GM19193 (cell line): Measurements from ENCODE around the gene OR4D11.
A peak's percentile ranks its signal among the peaks of the same experiment; 100 is the strongest.

Source experiments
- POLR2A ChIP-seq: IDR thresholded peaks from 4 replicates; pipeline ENCODE4 v1.6.1; 2011; ENCODE audit not compliant: insufficient read depth, insufficient read length; ENCODE audit errors: extremely low read depth

The OR4D11 gene

DNA sequence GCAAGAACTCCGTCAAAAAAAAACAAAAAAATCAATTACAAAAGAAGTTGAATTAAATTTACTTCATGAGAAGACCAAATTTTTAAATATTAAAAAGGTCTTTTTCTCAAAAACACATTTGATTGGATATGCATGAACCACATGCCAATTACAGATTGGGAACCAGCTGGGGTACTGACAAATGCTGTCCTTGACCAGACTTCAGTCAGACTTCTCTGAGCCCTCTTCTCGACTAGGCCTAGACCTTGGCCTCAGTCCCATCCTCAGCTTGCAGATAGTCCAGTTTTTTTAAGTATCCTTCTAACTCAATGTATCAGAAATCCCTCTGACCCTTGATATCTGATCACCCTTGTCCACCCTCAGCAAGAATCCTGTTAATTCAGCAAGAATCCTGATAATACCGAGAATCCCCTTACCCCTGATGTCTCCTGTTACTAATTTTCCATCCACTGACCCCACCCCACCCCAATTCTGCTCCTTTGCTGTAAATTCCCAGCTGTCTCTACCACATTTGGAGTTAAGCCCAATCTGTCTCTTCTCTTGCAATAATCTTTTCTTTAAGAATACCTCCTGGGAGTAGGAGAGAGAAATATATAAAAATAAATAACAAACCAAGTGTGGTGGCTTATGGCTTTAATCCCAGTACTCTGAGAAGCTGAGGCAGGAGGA is 38.9 kb downstream of the OR4D11 start:
- no peak for TF ChIP-seq POLR2A

DNA sequence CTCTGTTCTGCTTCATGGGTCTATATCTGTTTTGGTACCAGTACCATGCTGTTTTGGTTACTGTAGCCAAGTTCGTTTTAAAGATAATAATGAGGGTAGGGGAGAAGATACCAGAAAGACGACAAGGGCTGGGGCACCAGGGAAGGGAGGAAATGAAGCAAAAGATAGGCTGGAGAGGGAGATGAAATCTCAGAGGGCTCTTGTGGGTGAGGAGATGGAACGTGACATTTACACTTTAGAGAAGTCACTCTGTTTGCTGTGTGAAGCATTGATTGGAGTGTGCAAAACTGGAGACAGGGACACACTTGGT is 41.4 kb downstream of the OR4D11 start:
- TF ChIP-seq POLR2A, result no peak

DNA sequence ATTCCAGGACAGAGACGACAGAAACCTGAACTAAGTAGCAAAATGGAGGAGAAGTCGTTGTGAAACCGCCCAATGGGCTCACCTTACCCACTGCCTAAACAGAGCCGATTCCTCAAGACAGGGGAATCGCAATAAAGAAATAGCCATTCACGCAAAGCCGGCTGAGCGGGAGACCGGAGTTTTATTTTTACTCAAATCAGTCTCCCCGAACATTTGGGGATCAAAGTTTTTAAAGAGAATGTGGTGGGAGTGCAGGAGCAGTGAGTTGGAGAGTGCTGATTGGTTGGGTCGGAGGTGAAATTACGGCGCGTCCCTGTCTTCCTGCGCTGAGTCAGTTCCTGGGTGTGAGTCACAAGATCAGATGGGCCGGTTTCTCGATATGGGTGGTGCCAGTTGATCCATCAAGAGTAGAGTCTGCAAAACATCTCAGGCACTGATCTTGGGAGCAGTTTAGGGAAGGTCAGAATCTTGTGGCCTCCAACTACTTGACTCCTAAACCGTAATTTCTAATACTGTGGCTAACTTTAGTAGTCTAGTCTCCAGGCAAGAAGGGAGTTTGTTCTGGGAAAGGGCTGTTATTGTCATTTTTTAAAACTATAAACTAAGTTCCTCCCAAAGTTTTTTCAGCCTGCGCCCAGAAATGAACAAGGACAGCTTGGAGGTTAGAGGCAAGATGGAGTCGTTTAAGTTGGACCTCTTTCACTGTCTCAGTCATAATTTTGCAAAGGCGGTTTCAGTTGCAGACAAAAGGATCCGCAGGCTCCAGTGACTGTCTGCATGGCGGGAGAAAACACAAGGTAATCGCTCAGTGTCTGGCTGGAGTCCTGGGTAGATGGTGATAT is 42.0 kb downstream of the OR4D11 start:
- no peak for TF ChIP-seq POLR2A

DNA sequence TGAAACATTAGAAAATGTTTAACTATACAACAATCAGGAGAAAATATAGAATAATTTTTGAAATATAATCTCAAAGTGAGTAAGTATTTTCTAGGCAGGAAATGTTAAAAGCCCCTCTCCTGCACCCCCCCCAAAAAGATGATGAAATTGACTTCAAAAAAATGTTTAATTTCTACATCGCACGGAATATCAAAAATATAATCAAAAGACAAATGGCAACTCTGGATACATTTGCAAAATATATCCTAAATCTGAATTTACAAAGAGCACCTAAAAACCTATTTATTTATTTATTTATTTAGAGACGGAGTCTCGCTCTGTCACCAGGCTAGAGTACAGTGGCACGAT is 44.9 kb downstream of the OR4D11 start:
- no peak for TF ChIP-seq POLR2A

DNA sequence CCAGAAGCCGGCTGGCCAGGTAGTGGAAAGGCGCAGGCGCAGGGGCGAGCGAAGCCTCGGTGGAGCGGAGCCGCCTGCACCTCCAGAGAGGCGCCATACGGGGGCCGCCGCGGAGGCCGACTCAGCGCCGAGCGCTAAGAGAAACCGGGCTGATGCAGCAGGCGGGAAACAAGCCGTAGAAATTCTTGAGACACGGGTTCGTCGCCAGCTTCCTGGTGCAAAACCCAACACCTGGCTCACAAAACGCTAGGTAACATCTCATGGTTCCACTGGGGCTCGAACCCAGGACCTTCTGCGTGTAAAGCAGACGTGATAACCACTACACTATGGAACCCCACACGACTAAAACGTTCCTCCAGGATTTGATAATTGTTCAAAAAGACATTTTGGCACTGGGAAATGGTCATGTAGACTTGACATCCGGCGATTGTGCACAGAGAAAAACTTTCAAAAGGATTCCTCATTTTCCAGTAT is 47.0 kb downstream of the OR4D11 start:
- peak; percentile 30 for TF ChIP-seq POLR2A

DNA sequence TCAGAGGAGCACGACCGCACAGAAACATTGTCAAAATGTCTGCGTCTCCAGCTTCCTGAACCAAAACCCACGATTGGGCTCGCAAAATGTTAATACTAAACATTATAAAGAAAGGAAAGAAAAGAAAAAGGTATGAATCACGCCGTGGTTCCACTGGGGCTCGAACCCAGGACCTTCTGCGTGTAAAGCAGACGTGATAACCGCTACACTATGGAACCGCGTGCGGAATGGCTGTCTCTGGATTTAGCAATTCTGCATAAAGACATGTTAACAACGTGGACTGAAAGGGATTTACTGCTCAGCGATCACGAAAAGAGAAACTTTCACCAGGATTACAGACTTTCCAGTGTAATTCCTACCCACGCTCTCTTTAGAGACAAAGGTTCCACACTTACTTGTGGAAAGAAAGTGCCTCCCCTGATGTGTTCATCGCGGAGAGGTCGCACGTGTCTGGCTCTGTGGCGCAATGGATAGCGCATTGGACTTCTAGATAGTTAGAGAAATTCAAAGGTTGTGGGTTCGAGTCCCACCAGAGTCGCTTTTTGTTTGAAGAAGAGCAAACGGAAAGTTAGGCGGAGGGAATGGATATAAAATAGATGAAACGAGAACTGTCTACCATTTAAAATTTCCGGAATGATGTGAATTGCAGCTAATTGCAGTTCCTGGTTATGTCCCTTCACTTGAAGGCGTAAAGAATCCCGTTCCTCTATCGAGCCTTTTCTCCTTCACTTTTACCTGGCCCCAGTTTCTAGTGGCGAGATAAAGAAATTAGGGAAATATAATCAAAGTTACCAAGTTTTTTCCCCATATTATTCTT is 47.7 kb downstream of the OR4D11 start:
- TF ChIP-seq POLR2A, result no peak

DNA sequence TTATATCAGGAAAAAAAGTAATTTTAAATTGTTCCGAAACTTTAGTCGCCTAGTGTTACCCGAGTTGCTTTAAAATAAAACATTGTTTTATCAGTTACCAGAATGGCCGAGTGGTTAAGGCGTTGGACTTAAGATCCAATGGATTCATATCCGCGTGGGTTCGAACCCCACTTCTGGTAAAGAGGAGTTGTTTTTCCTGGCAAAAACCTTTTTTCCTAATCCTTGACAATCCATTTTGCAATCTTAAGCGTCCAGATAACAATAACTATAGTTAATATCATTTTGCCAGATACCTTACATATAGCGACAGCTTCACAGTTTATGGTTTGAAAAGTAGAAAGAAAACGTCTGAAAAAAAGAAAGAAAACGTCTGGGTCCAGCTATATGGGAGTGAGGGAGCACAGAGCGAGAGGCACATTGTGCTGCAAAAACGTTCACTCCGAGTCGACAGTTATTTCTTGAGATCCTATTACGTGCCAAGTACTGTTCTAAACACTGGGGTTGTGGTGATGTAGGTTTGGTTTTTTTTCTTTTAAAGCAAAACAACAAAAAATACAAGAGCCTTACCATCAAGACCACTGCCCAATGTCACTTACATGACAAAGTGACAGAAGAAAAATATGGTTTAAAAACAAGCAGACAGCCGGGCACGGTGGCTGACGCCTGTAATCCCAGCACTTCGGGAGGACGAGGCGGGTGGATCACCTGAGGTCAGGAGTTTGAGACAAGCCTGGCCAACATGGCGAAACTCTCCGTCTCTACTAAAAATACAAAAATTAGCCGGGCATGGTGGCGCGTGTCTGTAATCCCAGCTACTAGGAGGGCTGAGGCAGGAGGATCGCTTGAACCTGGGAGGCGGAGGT is 48.5 kb downstream of the OR4D11 start:
- TF ChIP-seq POLR2A, result no peak

DNA sequence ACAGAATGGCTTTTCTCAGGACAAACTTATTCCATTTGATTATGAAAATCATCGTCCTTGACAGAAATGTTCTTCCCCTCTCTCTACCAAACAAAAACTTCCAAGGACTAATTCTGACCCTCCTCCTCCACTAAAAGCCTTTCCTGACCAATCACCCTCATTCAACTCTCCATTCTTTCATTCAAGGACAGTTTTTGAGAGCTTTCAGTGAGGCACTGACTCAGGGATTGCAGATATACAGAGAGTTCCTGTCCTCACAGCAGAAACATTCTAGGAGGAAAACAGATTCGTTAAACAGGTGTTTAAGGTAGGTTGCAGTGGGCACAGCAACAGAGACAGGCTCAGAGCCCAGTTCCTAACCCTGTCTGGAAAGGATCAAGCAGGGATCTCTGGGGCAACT is 49.5 kb downstream of the OR4D11 start:
- no peak for TF ChIP-seq POLR2A

DNA sequence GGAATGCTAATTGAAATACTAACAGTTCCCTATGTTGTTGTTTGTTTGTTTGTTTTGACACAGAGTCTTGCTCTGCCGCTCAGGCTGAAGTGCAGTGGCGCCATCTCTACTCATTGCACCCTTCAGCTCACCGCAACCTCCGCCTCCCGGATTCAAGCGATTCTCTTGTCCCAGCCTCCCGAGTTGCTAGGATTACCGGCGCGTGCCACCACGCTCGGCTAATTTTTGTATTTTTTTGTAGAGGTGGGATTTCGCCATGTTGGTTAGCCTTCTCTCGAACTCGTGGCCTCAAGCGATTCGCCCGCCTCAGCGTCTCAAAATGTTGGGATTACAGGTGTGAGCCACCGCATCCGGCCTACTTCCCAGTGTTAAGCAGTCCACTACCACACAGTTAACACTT is 49.9 kb downstream of the OR4D11 start:
- TF ChIP-seq POLR2A, result no peak
